HepG2 (cell line): ENCODE measurements around the gene GNAS. TPM values are rescaled to one million over a fixed set of nuclear protein-coding genes. Genes with fewer than 3 reads are reported as not detected.

Source experiments
- FOXJ3 ChIP-seq: sonication (generic); formaldehyde crosslinking; IDR thresholded peaks from 2 replicates; pipeline ENCODE4 v1.4.0; 2020; ENCODE audit warnings: missing genetic modification reagents, mild to moderate bottlenecking, borderline replicate concordance
- GABPB1 ChIP-seq: IDR thresholded peaks from 2 replicates; pipeline ENCODE4 v1.6.1; 2016; ENCODE audit warnings: mild to moderate bottlenecking, missing genetic modification reagents, moderate library complexity, missing compliant biosample characterization
- HMGXB4 ChIP-seq, 2 experiments: sonication (generic) in 1 of 2; formaldehyde crosslinking in 1 of 2; IDR thresholded peaks; 2 replicates each; pipeline versions ENCODE4 v1.4.0 to v1.6.1; 2018 to 2020; ENCODE audit warnings: missing genetic modification reagents in 2 of 2, borderline replicate concordance in 1 of 2, low read depth in 1 of 2, mild to moderate bottlenecking in 1 of 2, missing biosample characterization in 1 of 2
- HOXA5 ChIP-seq: sonication (generic); formaldehyde crosslinking; IDR thresholded peaks from 2 replicates; pipeline ENCODE4 v1.4.0; 2020; ENCODE audit warnings: missing genetic modification reagents
- IRF1 ChIP-seq: sonication (generic); formaldehyde crosslinking; IDR thresholded peaks from 2 replicates; pipeline ENCODE4 v1.4.0; 2020; ENCODE audit warnings: low read depth, mild to moderate bottlenecking, missing genetic modification reagents
- IRX3 ChIP-seq: sonication (generic); formaldehyde crosslinking; IDR thresholded peaks from 2 replicates; pipeline ENCODE4 v1.8.1; 2023; ENCODE audit warnings: mild to moderate bottlenecking, low read depth, missing genetic modification reagents, borderline replicate concordance
- ISX ChIP-seq: sonication (generic); formaldehyde crosslinking; conservative IDR thresholded peaks from 2 replicates; pipeline ENCODE4 v1.5.0; 2020; ENCODE audit warnings: missing genetic modification reagents
- KLF6 ChIP-seq: IDR thresholded peaks from 2 replicates; pipeline ENCODE4 v1.8.0; 2016; ENCODE audit warnings: missing biosample characterization, missing genetic modification reagents
- NFIC ChIP-seq: IDR thresholded peaks from 2 replicates; pipeline ENCODE4 v1.6.1; 2012; ENCODE audit warnings: mild to moderate bottlenecking, low read length, inconsistent platforms
- NFKB2 ChIP-seq: sonication (generic); formaldehyde crosslinking; IDR thresholded peaks from 2 replicates; pipeline ENCODE4 v1.4.0; 2020; ENCODE audit warnings: missing genetic modification reagents, borderline replicate concordance
- PHF21A ChIP-seq: sonication (generic); formaldehyde crosslinking; IDR thresholded peaks from 2 replicates; pipeline ENCODE4 v1.5.0; 2020; ENCODE audit warnings: mild to moderate bottlenecking, missing genetic modification reagents
- PHF8 ChIP-seq: sonication (generic); formaldehyde crosslinking; IDR thresholded peaks from 2 replicates; pipeline ENCODE4 v1.5.0; 2020; ENCODE audit warnings: missing genetic modification reagents
- RFXAP ChIP-seq: sonication (generic); formaldehyde crosslinking; IDR thresholded peaks from 2 replicates; pipeline ENCODE4 v1.4.0; 2020; ENCODE audit warnings: missing genetic modification reagents, borderline replicate concordance
- SALL1 ChIP-seq: sonication (generic); formaldehyde crosslinking; IDR thresholded peaks from 2 replicates; pipeline ENCODE4 v1.8.0; 2022; ENCODE audit warnings: mild to moderate bottlenecking, missing genetic modification reagents
- SMYD3 ChIP-seq: sonication (generic); formaldehyde crosslinking; IDR thresholded peaks from 2 replicates; pipeline ENCODE4 v1.8.1; 2023; ENCODE audit warnings: mild to moderate bottlenecking, missing genetic modification reagents
- TMF1 ChIP-seq: sonication (generic); formaldehyde crosslinking; IDR thresholded peaks from 2 replicates; pipeline ENCODE4 v1.8.1; 2022; ENCODE audit warnings: low read depth, missing genetic modification reagents
- TOE1 ChIP-seq: sonication (generic); formaldehyde crosslinking; IDR thresholded peaks from 2 replicates; pipeline ENCODE4 v1.4.0; 2020; ENCODE audit warnings: mild to moderate bottlenecking, missing genetic modification reagents
- ZNF205 ChIP-seq: IDR thresholded peaks from 2 replicates; pipeline ENCODE4 v1.6.1; 2018; ENCODE audit warnings: missing biosample characterization, missing genetic modification reagents
- ZNF263 ChIP-seq: sonication (generic); formaldehyde crosslinking; IDR thresholded peaks from 2 replicates; pipeline ENCODE4 v1.4.0; 2020; ENCODE audit warnings: missing genetic modification reagents
- ZNF451 ChIP-seq: sonication (generic); formaldehyde crosslinking; IDR thresholded peaks from 2 replicates; pipeline ENCODE4 v1.5.0; 2020; ENCODE audit warnings: mild to moderate bottlenecking, missing genetic modification reagents
- polyA plus RNA-seq, 8 experiments: library from polyadenylated mRNA; depleted of rRNA in 3 of 8; stranded (reverse) in 7 of 8; unstranded in 1 of 8; fragments of >200 nt; fragmentation: Illumina TruSeq in 4 of 8; extraction: Trizol in 4 of 8; gene quantifications; 2 replicates each; pipeline versions ENCODE4 v1.2.1 to v1.2.3, GENCODE V29; 2011 to 2016; ENCODE audit warnings: low read depth in 4 of 8, missing spikeins in 1 of 8, mixed read lengths in 1 of 8; ENCODE audit not compliant: insufficient read depth in 1 of 8
- total RNA-seq, 5 experiments: library from RNA; depleted of rRNA; stranded (reverse); fragments of >200 nt; fragmentation: Illumina TruSeq; extraction: Trizol; gene quantifications; 2 replicates each; pipeline ENCODE4 v1.2.3, GENCODE V29; 2016; ENCODE audit warnings: low read depth in 1 of 5
- TF ChIP-seq, protein P1 (sequence below): IDR thresholded peaks from 2 replicates; pipeline ENCODE4 v1.6.1; 2016; ENCODE audit warnings: low read depth, missing genetic modification reagents, missing compliant biosample characterization

Gene GNAS
- total and polyA plus RNA-seq, 2 of the 13 experiments (the other 11 are each of a cell fraction or from before 2014, with no cell fraction given) = 407 to 1,008 TPM

- TF ChIP-seq HMGXB4 (CRISPR knock-in tag; IDR thresholded peaks at IDR 0.05; ENCODE audit: borderline replicate concordance in 1 of 2, low read depth in 1 of 2) (peak; percentile 1 to 71; a peak in 1 of 4 replicates), NFKB2 (CRISPR knock-in tag) (peak; percentile 89), NFIC (no peak), IRF1 (peak; percentile 31; the same call in 1 of the 2 replicates), ISX (CRISPR knock-in tag) (0 out of 2 replicates have a peak, but pooled peaks have one; percentile 87), PHF8 (CRISPR knock-in tag) (peak; percentile 16; the same call in 1 of the 2 replicates), TMF1 (peak; percentile 88), ZNF451 (CRISPR knock-in tag) (peak; percentile 69; the same call in 1 of the 2 replicates), ZNF205 (CRISPR knock-in tag) (peak; percentile 23; the same call in 1 of the 2 replicates), FOXJ3 (0 out of 2 replicates have a peak, but pooled peaks have one; percentile 26), PHF21A (CRISPR knock-in tag) (0 out of 2 replicates have a peak, but pooled peaks have one; percentile 17), RFXAP (CRISPR knock-in tag) (peak; percentile 57; the same call in 1 of the 2 replicates), IRX3 (CRISPR knock-in tag) (no peak; the same call in 1 of the 2 replicates), TOE1 (CRISPR knock-in tag) (peak; percentile 10; the same call in 1 of the 2 replicates), HOXA5 (CRISPR knock-in tag) (peak; percentile 45; the same call in 1 of the 2 replicates), ZNF263 (CRISPR knock-in tag) (0 out of 2 replicates have a peak, but pooled peaks have one; percentile 33), SMYD3 (CRISPR knock-in tag) (no peak), GABPB1 (CRISPR knock-in tag) (peak; percentile 77; the same call in 1 of the 2 replicates), SALL1 (CRISPR knock-in tag) (peak; percentile 58), KLF6 (CRISPR knock-in tag) (0 out of 2 replicates have a peak, but pooled peaks have one; percentile 4)
- TF ChIP-seq, protein P1, sequence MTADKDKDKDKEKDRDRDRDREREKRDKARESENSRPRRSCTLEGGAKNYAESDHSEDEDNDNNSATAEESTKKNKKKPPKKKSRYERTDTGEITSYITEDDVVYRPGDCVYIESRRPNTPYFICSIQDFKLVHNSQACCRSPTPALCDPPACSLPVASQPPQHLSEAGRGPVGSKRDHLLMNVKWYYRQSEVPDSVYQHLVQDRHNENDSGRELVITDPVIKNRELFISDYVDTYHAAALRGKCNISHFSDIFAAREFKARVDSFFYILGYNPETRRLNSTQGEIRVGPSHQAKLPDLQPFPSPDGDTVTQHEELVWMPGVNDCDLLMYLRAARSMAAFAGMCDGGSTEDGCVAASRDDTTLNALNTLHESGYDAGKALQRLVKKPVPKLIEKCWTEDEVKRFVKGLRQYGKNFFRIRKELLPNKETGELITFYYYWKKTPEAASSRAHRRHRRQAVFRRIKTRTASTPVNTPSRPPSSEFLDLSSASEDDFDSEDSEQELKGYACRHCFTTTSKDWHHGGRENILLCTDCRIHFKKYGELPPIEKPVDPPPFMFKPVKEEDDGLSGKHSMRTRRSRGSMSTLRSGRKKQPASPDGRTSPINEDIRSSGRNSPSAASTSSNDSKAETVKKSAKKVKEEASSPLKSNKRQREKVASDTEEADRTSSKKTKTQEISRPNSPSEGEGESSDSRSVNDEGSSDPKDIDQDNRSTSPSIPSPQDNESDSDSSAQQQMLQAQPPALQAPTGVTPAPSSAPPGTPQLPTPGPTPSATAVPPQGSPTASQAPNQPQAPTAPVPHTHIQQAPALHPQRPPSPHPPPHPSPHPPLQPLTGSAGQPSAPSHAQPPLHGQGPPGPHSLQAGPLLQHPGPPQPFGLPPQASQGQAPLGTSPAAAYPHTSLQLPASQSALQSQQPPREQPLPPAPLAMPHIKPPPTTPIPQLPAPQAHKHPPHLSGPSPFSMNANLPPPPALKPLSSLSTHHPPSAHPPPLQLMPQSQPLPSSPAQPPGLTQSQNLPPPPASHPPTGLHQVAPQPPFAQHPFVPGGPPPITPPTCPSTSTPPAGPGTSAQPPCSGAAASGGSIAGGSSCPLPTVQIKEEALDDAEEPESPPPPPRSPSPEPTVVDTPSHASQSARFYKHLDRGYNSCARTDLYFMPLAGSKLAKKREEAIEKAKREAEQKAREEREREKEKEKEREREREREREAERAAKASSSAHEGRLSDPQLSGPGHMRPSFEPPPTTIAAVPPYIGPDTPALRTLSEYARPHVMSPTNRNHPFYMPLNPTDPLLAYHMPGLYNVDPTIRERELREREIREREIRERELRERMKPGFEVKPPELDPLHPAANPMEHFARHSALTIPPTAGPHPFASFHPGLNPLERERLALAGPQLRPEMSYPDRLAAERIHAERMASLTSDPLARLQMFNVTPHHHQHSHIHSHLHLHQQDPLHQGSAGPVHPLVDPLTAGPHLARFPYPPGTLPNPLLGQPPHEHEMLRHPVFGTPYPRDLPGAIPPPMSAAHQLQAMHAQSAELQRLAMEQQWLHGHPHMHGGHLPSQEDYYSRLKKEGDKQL (CRISPR knock-in tag) = no peak
These were observed 38.1 kb downstream of the GNAS start (continued) for GRCh38 chr20:58890518-58891085.
